ENCODE results near the gene SLC9A5.

DNA sequence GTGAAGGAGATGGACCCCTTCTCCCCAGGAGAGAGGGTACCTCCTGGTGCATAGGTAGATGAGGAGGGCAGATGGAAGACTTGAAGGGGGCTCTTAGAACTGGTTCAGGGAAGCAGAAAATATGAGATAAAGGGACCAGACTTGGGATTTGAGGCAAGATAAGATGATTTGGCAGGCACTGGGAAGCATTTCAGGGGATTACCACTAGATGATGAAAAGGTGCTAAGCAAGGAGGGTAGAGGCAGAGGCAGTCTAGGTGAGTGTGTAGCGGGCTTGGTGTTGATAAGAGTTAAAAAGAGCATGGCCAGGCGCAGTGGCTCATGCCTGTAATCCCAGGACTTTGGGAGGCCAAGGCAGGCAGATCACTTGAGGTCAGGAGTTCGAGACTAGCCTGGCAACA lies 14.4 kb downstream of the SLC9A5 start:
- no peak for TF ChIP-seq TOX (CRISPR knock-in tag; IDR thresholded peaks at IDR 0.05; ENCODE audit: borderline replicate concordance)
- no peak for TF ChIP-seq SNAI2 (CRISPR knock-in tag; IDR thresholded peaks at IDR 0.05)
- TF ChIP-seq, protein P1, sequence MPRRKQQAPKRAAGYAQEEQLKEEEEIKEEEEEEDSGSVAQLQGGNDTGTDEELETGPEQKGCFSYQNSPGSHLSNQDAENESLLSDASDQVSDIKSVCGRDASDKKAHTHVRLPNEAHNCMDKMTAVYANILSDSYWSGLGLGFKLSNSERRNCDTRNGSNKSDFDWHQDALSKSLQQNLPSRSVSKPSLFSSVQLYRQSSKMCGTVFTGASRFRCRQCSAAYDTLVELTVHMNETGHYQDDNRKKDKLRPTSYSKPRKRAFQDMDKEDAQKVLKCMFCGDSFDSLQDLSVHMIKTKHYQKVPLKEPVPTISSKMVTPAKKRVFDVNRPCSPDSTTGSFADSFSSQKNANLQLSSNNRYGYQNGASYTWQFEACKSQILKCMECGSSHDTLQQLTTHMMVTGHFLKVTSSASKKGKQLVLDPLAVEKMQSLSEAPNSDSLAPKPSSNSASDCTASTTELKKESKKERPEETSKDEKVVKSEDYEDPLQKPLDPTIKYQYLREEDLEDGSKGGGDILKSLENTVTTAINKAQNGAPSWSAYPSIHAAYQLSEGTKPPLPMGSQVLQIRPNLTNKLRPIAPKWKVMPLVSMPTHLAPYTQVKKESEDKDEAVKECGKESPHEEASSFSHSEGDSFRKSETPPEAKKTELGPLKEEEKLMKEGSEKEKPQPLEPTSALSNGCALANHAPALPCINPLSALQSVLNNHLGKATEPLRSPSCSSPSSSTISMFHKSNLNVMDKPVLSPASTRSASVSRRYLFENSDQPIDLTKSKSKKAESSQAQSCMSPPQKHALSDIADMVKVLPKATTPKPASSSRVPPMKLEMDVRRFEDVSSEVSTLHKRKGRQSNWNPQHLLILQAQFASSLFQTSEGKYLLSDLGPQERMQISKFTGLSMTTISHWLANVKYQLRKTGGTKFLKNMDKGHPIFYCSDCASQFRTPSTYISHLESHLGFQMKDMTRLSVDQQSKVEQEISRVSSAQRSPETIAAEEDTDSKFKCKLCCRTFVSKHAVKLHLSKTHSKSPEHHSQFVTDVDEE (CRISPR knock-in tag; IDR thresholded peaks at IDR 0.05): no peak

Data from SK-N-SH treated with all-trans-retinoic acid at 6 μM for 48 hours (cell line).